GM13977 (cell line): ENCODE results near the gene YES1.

Experiments used
- DNase-seq: peaks from one replicate; pipeline ENCODE4 v3.0.0; 2012; ENCODE audit warnings: low spot score
- CTCF ChIP-seq: IDR thresholded peaks from 2 replicates; pipeline ENCODE4 v1.5.1; 2012; ENCODE audit warnings: mild to moderate bottlenecking, control low read depth; ENCODE audit not compliant: insufficient read depth; ENCODE audit errors: extremely low read depth, missing control alignments
- in situ Hi-C: fragments of 300-500 bp; cut with MboI; formaldehyde crosslinking; loops from one replicate; pipeline ENCODE4 v1.12.0; 2022; ENCODE audit warnings: low sequenced_read_pairs, low pct_unique_long_range_greater_than_20kb, mixed read lengths, inconsistent platforms; ENCODE audit not compliant: unreplicated experiment

Gene YES1

GRCh38 chr18:681985-682384 lies 130.1 kb downstream of the YES1 start:
- in situ Hi-C loops: no loop called here
- TF ChIP-seq CTCF: no peak
- DNase-seq: no peak

GRCh38 chr18:680392-680791 lies 131.7 kb downstream of the YES1 start:
- no peak for TF ChIP-seq CTCF
- in situ Hi-C loops: no loop called here
- DNase-seq: no peak

GRCh38 chr18:679516-679915 lies 132.5 kb downstream of the YES1 start:
- TF ChIP-seq CTCF: no peak
- DNase-seq: no peak
- in situ Hi-C loops: no loop called here

GRCh38 chr18:678482-679182 lies 133.4 kb downstream of the YES1 start:
- TF ChIP-seq CTCF: no peak
- in situ Hi-C loops: no loop called here

GRCh38 chr18:677951-678381 lies 134.1 kb downstream of the YES1 start:
- no peak for TF ChIP-seq CTCF
- in situ Hi-C loops: no loop called here
- no peak for DNase-seq

More at GRCh38 chr18:678482-679182, 133.4 kb downstream of the YES1 start:
- DNase-seq: no peak

- TF ChIP-seq CTCF: no peak
- in situ Hi-C loops: no loop called here
- no peak for DNase-seq
Measured at GRCh38 chr18:677145-677544, 134.9 kb downstream of the YES1 start.
